Progenitor cell of endocrine pancreas (in vitro differentiated cells): Measurements from ENCODE around the gene KCNMA1. TPM values are rescaled to one million over a fixed set of nuclear protein-coding genes. Genes with fewer than 3 reads are reported as not detected.
A peak's percentile ranks its signal among the peaks of the same experiment; 100 is the strongest.

Source experiments
- DNase-seq: peaks from one replicate; pipeline ENCODE4 v3.0.0; 2021; ENCODE audit warnings: low spot score; ENCODE audit not compliant: unreplicated experiment
- H3K27ac Mint-ChIP-seq: 2 replicates; pipeline ENCODE4 v1.8.0; 2021; ENCODE audit warnings: mild to moderate bottlenecking, moderate library complexity, mixed read lengths
- H3K27me3 Mint-ChIP-seq: 2 replicates; pipeline ENCODE4 v1.8.0; 2021; ENCODE audit warnings: mixed read lengths
- H3K36me3 Mint-ChIP-seq: 2 replicates; pipeline ENCODE4 v1.8.0; 2022; ENCODE audit warnings: mixed read lengths; ENCODE audit not compliant: insufficient read depth
- H3K4me1 Mint-ChIP-seq: 2 replicates; pipeline ENCODE4 v1.8.0; 2021; ENCODE audit warnings: low read depth, mixed read lengths
- H3K4me3 Mint-ChIP-seq: 2 replicates; pipeline ENCODE4 v1.8.0; 2021; ENCODE audit warnings: low read depth, mild to moderate bottlenecking, moderate library complexity, mixed read lengths
- H3K9me3 Mint-ChIP-seq: 2 replicates; pipeline ENCODE4 v1.8.0; 2021; ENCODE audit warnings: low read depth, mixed read lengths
- CTCF ChIP-seq: fragments of 200-600 bp; sonication (generic); IDR thresholded peaks from one replicate; pipeline ENCODE4 v1.5.0; 2021; ENCODE audit warnings: antibody characterized with exemption, mild to moderate bottlenecking; ENCODE audit not compliant: unreplicated experiment
- total RNA-seq: library from RNA; stranded (reverse); gene quantifications from 2 replicates; pipeline ENCODE4 v1.2.1, GENCODE V29; 2021

KCNMA1 gene
- total RNA-seq, 1 donor from 2014 or later, result 5.8 TPM

GRCh38 chr10:77186936-77187335, 450.7 kb downstream of the KCNMA1 start:
- TF ChIP-seq CTCF, result no peak
- no peak overlapping the region for H3K4me3 Mint-ChIP-seq
- H3K36me3 Mint-ChIP-seq, result no peaks in the 10 kb centered on the region
- H3K27me3 Mint-ChIP-seq, result peaks cover 17% of the 10 kb centered on the region
- peaks cover 46% of the 10 kb centered on the region for H3K4me1 Mint-ChIP-seq
- no peaks in the 10 kb centered on the region for H3K9me3 Mint-ChIP-seq
- no peak for DNase-seq
- no peak overlapping the region for H3K27ac Mint-ChIP-seq

GRCh38 chr10:77185696-77186095, 451.9 kb downstream of the KCNMA1 start:
- H3K27me3 Mint-ChIP-seq, result peaks cover 17% of the 10 kb centered on the region
- H3K36me3 Mint-ChIP-seq, result no peaks in the 10 kb centered on the region
- DNase-seq, result no peak
- H3K9me3 Mint-ChIP-seq, result no peaks in the 10 kb centered on the region
- peak overlapping the region; percentile 69 for H3K27ac Mint-ChIP-seq
- H3K4me3 Mint-ChIP-seq, result no peak overlapping the region
- H3K4me1 Mint-ChIP-seq, result peaks cover 40% of the 10 kb centered on the region
- TF ChIP-seq CTCF, result no peak

GRCh38 chr10:77182803-77183202, 454.8 kb downstream of the KCNMA1 start:
- H3K27ac Mint-ChIP-seq, result no peak overlapping the region
- no peak for TF ChIP-seq CTCF
- H3K4me1 Mint-ChIP-seq, result peaks cover 22% of the 10 kb centered on the region
- DNase-seq, result no peak
- no peaks in the 10 kb centered on the region for H3K9me3 Mint-ChIP-seq
- no peak overlapping the region for H3K4me3 Mint-ChIP-seq
- no peaks in the 10 kb centered on the region for H3K36me3 Mint-ChIP-seq
- peaks cover 23% of the 10 kb centered on the region for H3K27me3 Mint-ChIP-seq

GRCh38 chr10:77180794-77181193, 456.8 kb downstream of the KCNMA1 start:
- Mint-ChIP-seq H3K9me3 (no peaks in the 10 kb centered on the region), H3K27me3 (peaks cover 28% of the 10 kb centered on the region), H3K36me3 (no peaks in the 10 kb centered on the region), H3K4me1 (peaks cover 11% of the 10 kb centered on the region), H3K27ac (no peak overlapping the region), H3K4me3 (no peak overlapping the region)
- no peak for DNase-seq
- no peak for TF ChIP-seq CTCF

- H3K4me1 Mint-ChIP-seq, result peaks cover 8% of the 10 kb centered on the region
- H3K27ac Mint-ChIP-seq, result no peak overlapping the region
- peaks cover 28% of the 10 kb centered on the region for H3K27me3 Mint-ChIP-seq
- H3K36me3 Mint-ChIP-seq, result no peaks in the 10 kb centered on the region
- no peak for TF ChIP-seq CTCF
- H3K4me3 Mint-ChIP-seq, result no peak overlapping the region
- H3K9me3 Mint-ChIP-seq, result no peaks in the 10 kb centered on the region
- no peak for DNase-seq
Measured at GRCh38 chr10:77180104-77180503, 457.5 kb downstream of the KCNMA1 start.
